Thyroid gland (tissue), 4 donors: Measurements from ENCODE around the gene SSTR5. TPM values are rescaled to one million over a fixed set of nuclear protein-coding genes. Genes with fewer than 3 reads are reported as not detected.
A peak's percentile ranks its signal among the peaks of the same experiment; 100 is the strongest.

Experiments used
- DNase-seq, 2 donors: peaks; one replicate each; pipeline ENCODE4 v3.0.0-alpha.2; 2019
- H3K27ac ChIP-seq, 3 donors: fragments of 200-600 bp; sonication (generic); 1 replicate in 2 of 3; 2 replicates in 1 of 3; pipeline ENCODE4 v1.5.1; 2016 to 2019; ENCODE audit warnings: mild to moderate bottlenecking in 1 of 3, moderate library complexity in 1 of 3
- H3K27me3 ChIP-seq: fragments of 200-600 bp; sonication (generic); one replicate; pipeline ENCODE4 v1.5.1; 2019
- H3K36me3 ChIP-seq, 2 donors: fragments of 200-600 bp; sonication (generic); one replicate each; pipeline ENCODE4 v1.5.1; 2016 to 2019
- H3K4me1 ChIP-seq, 2 donors: fragments of 200-600 bp; sonication (generic); one replicate each; pipeline ENCODE4 v1.5.1; 2017 to 2019
- H3K4me3 ChIP-seq, 3 donors: fragments of 200-600 bp; sonication (generic); replicated peaks in 1 of 3; 1 replicate in 2 of 3; 2 replicates in 1 of 3; pipeline ENCODE4 v1.5.1; 2016; ENCODE audit warnings: mild to moderate bottlenecking in 1 of 3
- H3K9me3 ChIP-seq: fragments of 200-600 bp; sonication (generic); one replicate; pipeline ENCODE4 v1.5.1; 2017
- POLR2A ChIP-seq, 2 donors: fragments of 450-650 bp; IDR thresholded peaks; one replicate each; pipeline ENCODE4 v1.6.1; 2017; ENCODE audit warnings: antibody characterized with exemption in 2 of 2, mild to moderate bottlenecking in 2 of 2, moderate library complexity in 1 of 2
- WGBS, 2 donors: methylation state at CpG; one replicate each; pipeline ENCODE4 v1.1.5; 2017; 5-methylcytosine and 5-hydroxymethylcytosine counted together
- intact Hi-C: fragments of 100-400 bp; cut with DNase I; formaldehyde crosslinking; loops from one replicate; pipeline ENCODE4 v1.15.1; 2023
- total RNA-seq, 4 donors: library from RNA; depleted of rRNA; stranded (reverse); fragments of >200 nt; gene quantifications; one replicate each; pipeline ENCODE4 v1.2.3, GENCODE V29; 2016
- TF ChIP-seq, protein P1 (sequence below), 6 experiments: fragments of 200-600 bp in 3 of 6; fragments of 450-650 bp in 3 of 6; sonication (generic) in 3 of 6; IDR thresholded peaks; one replicate each; pipeline ENCODE4 v1.5.1; 2016 to 2019; ENCODE audit warnings: antibody characterized with exemption in 6 of 6, mild to moderate bottlenecking in 2 of 6, inconsistent platforms in 1 of 6, moderate library complexity in 1 of 6

SSTR5 gene
- total RNA-seq, 4 donors from 2014 or later, result not detected

DNA sequence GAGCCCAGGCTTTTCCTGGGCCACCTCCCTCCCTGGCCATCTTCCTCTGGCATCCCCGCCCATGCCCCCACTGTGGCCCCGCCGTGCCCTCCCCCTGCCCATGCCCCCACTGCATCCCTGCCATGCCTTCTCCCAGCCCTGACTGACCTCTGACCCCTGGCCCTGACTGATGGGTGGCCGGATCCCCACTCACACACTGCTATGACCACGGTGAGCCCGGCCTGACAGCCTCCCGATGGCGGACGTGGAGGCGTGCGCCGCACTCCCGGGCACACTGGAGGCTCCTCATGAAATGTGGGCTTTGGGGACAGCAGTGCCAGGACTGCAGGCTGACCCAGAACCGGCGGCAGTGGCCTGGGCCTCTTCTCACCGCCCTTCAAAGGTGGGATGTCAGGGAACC, 34.1 kb downstream of the SSTR5 start:
- intact Hi-C loops, result loop anchor here (2.0 kb wide), 1 partner anchor 88 kb away; no protein-coding TSS in a partner anchor
- DNase-seq, result no peak
- H3K9me3 ChIP-seq, result no peaks in the 10 kb centered on the region
- no peaks in the 10 kb centered on the region for H3K27me3 ChIP-seq
- no peaks in the 10 kb centered on the region for H3K36me3 ChIP-seq
- no peak overlapping the region for H3K27ac ChIP-seq
- H3K4me3 ChIP-seq, result no peak overlapping the region
- TF ChIP-seq POLR2A (IDR thresholded peaks at IDR 0.05), result no peak
- TF ChIP-seq, protein P1, sequence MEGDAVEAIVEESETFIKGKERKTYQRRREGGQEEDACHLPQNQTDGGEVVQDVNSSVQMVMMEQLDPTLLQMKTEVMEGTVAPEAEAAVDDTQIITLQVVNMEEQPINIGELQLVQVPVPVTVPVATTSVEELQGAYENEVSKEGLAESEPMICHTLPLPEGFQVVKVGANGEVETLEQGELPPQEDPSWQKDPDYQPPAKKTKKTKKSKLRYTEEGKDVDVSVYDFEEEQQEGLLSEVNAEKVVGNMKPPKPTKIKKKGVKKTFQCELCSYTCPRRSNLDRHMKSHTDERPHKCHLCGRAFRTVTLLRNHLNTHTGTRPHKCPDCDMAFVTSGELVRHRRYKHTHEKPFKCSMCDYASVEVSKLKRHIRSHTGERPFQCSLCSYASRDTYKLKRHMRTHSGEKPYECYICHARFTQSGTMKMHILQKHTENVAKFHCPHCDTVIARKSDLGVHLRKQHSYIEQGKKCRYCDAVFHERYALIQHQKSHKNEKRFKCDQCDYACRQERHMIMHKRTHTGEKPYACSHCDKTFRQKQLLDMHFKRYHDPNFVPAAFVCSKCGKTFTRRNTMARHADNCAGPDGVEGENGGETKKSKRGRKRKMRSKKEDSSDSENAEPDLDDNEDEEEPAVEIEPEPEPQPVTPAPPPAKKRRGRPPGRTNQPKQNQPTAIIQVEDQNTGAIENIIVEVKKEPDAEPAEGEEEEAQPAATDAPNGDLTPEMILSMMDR (IDR thresholded peaks at IDR 0.05), result no peak
- H3K4me1 ChIP-seq, result peaks cover 3 to 5% of the 10 kb centered on the region in 2 donors
- 68 to 79% methylated on average over 5 to 12 of the region's 16 CpGs for WGBS, 2 donors

DNA sequence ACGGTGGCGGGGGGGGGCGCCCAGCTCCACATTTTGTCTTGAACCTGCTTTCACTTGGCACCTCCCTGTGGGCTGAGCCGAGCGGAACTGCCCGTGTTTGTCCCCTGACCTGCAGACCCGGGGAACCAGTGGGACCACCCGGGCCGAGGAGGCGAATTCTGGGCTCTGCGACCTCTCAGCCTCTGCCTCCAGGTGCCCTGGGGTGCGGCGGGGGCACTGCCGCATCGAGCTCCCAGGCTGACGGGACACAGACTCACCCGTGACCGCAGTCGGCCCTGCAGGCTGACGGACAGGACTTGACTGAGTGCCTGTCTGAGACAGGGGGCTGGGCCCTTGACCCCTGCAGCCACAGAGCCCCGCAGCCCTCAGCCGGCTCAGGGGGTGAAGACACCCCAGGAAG, 34.6 kb downstream of the SSTR5 start:
- Histone ChIP-seq H3K9me3 (no peaks in the 10 kb centered on the region), H3K27me3 (no peaks in the 10 kb centered on the region), H3K36me3 (no peaks in the 10 kb centered on the region), H3K4me3 (no peak overlapping the region), H3K4me1 (peaks cover 3 to 5% of the 10 kb centered on the region in 2 donors), H3K27ac (no peak overlapping the region)
- intact Hi-C loops, result loop anchor here (2.0 kb wide), 1 partner anchor 88 kb away; no protein-coding TSS in a partner anchor
- DNase-seq, result no peak
- 62 to 73% methylated on average over 8 to 10 of the region's 22 CpGs for WGBS, 2 donors
- TF ChIP-seq, protein P1 (IDR thresholded peaks at IDR 0.05), result no peak
- TF ChIP-seq POLR2A (IDR thresholded peaks at IDR 0.05), result no peak

GRCh38 chr16:1107731-1108130, 35.2 kb downstream of the SSTR5 start:
- Histone ChIP-seq H3K27me3 (no peaks in the 10 kb centered on the region), H3K4me3 (no peak overlapping the region), H3K9me3 (no peaks in the 10 kb centered on the region), H3K27ac (no peak overlapping the region), H3K4me1 (peaks cover 3 to 5% of the 10 kb centered on the region in 2 donors), H3K36me3 (no peaks in the 10 kb centered on the region)
- no peak for DNase-seq
- TF ChIP-seq, protein P1 (IDR thresholded peaks at IDR 0.05), result no peak
- no peak for TF ChIP-seq POLR2A (IDR thresholded peaks at IDR 0.05)
- intact Hi-C loops, result loop anchor here (2.0 kb wide), 1 partner anchor 87 kb away; no protein-coding TSS in a partner anchor
- 85% methylated on average over 5 of the region's 12 CpGs; no CpG with 5 or more reads in 1 of the 2 donors for WGBS, 2 donors

DNA sequence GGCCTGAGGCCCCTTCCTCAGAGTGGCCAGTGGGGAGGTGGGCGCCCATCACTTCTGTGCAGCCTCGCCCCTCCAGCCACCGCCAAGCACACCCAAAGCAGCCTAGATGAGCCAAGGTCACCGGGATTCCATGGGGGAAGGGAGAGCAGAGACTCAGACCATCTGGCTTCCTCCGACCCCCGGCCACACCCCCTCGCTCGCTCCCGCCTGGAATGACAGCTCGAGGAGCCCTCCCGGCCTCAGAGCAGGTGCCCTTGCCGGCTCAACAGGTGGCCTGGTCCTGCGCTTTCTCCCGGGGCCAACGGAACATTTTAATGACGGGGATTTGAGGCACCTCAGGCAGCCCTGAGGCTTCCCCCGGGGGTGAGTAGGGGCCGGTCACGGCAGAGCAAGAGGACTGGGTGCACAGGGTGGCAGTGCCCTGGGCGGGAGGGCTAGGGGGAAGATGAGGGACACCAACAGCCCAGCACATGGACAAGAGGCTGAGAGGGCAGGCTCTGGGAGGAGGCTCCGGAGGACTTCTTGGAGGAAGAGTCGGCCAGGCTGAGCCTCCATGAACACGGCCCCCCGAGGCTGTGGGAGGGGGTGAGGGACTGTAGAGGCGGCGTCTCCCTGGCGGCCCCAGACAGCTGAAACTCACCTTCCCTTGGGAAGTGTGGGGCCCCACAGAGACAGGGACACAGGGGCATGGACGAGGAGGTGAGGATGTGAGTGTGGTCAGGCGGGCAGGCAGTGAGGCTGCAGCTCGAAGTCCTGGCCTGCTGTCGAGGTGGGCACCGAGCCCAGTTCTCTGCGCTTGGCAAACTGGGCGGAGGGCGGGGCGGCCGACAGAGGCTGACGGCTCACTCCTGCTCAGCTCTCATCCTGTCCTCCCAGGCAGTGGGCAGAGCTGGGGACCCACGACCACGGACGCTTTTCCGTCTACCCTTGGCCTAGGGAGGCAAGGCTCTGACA, 36.0 kb downstream of the SSTR5 start:
- no peak overlapping the region for H3K4me3 ChIP-seq
- WGBS, 2 donors, result 36 to 40% methylated on average over 30 to 34 of the region's 42 CpGs
- H3K4me1 ChIP-seq, result no peaks in the 10 kb centered on the region
- TF ChIP-seq, protein P1 (IDR thresholded peaks at IDR 0.05), result no peak
- TF ChIP-seq POLR2A (IDR thresholded peaks at IDR 0.05), result no peak
- H3K27me3 ChIP-seq, result no peaks in the 10 kb centered on the region
- no peak overlapping the region for H3K27ac ChIP-seq
- peak; percentile 70 to 76 for DNase-seq
- no peaks in the 10 kb centered on the region for H3K36me3 ChIP-seq
- no peaks in the 10 kb centered on the region for H3K9me3 ChIP-seq
- intact Hi-C loops, result no loop called here

GRCh38 chr16:1109648-1110047, 37.1 kb downstream of the SSTR5 start:
- intact Hi-C loops, result no loop called here
- TF ChIP-seq POLR2A (IDR thresholded peaks at IDR 0.05), result no peak
- TF ChIP-seq, protein P1 (IDR thresholded peaks at IDR 0.05), result no peak
- no peak overlapping the region for H3K27ac ChIP-seq
- H3K36me3 ChIP-seq, result no peaks in the 10 kb centered on the region
- WGBS, 2 donors, result 60 to 74% methylated on average over 16 of the region's 19 CpGs
- no peak overlapping the region for H3K4me3 ChIP-seq
- no peaks in the 10 kb centered on the region for H3K9me3 ChIP-seq
- H3K27me3 ChIP-seq, result no peaks in the 10 kb centered on the region
- no peak for DNase-seq
- no peaks in the 10 kb centered on the region for H3K4me1 ChIP-seq
